SU-DHL-6 (cell line): ENCODE measurements around the gene CBX1.

Source experiments
- CTCF ChIP-seq: fragments of 200-600 bp; sonication (generic); IDR thresholded peaks from one replicate; pipeline ENCODE4 v1.5.1; 2017; ENCODE audit warnings: antibody characterized with exemption, mild to moderate bottlenecking, low read length, moderate library complexity; ENCODE audit not compliant: insufficient read depth, poor library complexity, severe bottlenecking
- EZH2phosphoT487 ChIP-seq: fragments of 200-600 bp; sonication (generic), shearing (Covaris generic); conservative IDR thresholded peaks from 2 replicates; pipeline ENCODE4 v1.6.1; 2018; ENCODE audit warnings: mild to moderate bottlenecking, antibody characterized with exemption, low read length, moderate library complexity, mixed read lengths

- TF ChIP-seq CTCF (no peak), EZH2phosphoT487 (no peak)
Observed at GRCh38 chr17:48106802-48107136, 5.5 kb upstream of the CBX1 start.
